Activated B cell treated with CpG ODN at 0.5 μM for 24 hours (primary cell): ENCODE measurements around the gene TMEFF2. TPM values are rescaled to one million over a fixed set of nuclear protein-coding genes. Genes with fewer than 3 reads are reported as not detected.

Source experiments
- ATAC-seq: fragments of 200-7000 bp; cut with Tn5 transposase; one replicate; pipeline ENCODE4 v1.10.0; 2021; ENCODE audit warnings: low read depth, mild to moderate bottlenecking, moderate library complexity
- CTCF ChIA-PET: fragments of 350-600 bp; sonication (Branson Sonifier 250); formaldehyde crosslinking; loops from one replicate; lab custom pipeline; 2021; ENCODE audit warnings: antibody characterized with exemption; lab: Charles Lee
- POLR2A ChIA-PET: fragments of 350-600 bp; sonication (Branson Sonifier 250); formaldehyde crosslinking; loops from one replicate; lab custom pipeline; 2021; ENCODE audit warnings: antibody characterized with exemption; lab: Charles Lee
- DNase-seq: peaks from one replicate; pipeline ENCODE4 v3.0.0; 2022
- H3K27ac Mint-ChIP-seq: one replicate; pipeline ENCODE4 v1.8.0; 2020; ENCODE audit warnings: mixed read lengths
- H3K27me3 Mint-ChIP-seq: one replicate; pipeline ENCODE4 v1.8.0; 2021; ENCODE audit warnings: mixed read lengths
- H3K36me3 Mint-ChIP-seq: one replicate; pipeline ENCODE4 v1.8.0; 2021; ENCODE audit warnings: low read depth, mixed read lengths
- H3K4me1 Mint-ChIP-seq: one replicate; pipeline ENCODE4 v1.8.0; 2021; ENCODE audit warnings: mixed read lengths
- H3K4me3 Mint-ChIP-seq: one replicate; pipeline ENCODE4 v1.8.0; 2020; ENCODE audit warnings: mild to moderate bottlenecking, mixed read lengths
- H3K9me3 Mint-ChIP-seq: one replicate; pipeline ENCODE4 v1.8.0; 2020; ENCODE audit warnings: mixed read lengths
- intact Hi-C: fragments of 100-400 bp; cut with micrococcal nuclease; formaldehyde crosslinking; loops from one replicate; pipeline ENCODE4 v1.15.1; 2024
- total RNA-seq: library from RNA; stranded (reverse); gene quantifications from 2 replicates; pipeline ENCODE4 v1.2.3, GENCODE V29; 2022
- TF ChIP-seq, protein P1 (sequence below): fragments of 200-600 bp; IDR thresholded peaks from one replicate; pipeline ENCODE4 v1.8.0; 2022; ENCODE audit warnings: antibody characterized with exemption, mild to moderate bottlenecking

The TMEFF2 gene
- total RNA-seq, 1 donor from 2014 or later, result not detected

DNA sequence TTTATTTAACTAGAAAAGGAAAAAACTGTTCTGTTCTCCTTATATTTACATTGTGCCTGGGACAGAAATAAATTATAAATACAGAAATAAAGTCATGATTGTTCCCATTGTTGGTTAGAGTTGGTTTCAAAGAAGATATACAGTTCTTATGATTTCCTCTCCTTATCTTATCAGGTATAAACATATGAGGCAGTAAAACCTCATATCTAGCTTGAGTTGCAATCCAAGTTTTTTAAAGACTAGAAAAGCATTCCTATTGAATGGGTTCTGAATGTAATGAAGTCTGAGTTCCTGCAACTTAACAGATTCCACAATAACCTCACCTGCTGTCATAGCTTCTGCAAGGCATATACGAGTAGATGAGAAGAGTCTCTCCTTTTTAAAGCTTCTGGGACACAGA is 233.2 kb downstream of the TMEFF2 start:
- H3K27me3 Mint-ChIP-seq, result no peaks in the 10 kb centered on the region
- ATAC-seq, result no peak
- TF ChIP-seq, protein P1, sequence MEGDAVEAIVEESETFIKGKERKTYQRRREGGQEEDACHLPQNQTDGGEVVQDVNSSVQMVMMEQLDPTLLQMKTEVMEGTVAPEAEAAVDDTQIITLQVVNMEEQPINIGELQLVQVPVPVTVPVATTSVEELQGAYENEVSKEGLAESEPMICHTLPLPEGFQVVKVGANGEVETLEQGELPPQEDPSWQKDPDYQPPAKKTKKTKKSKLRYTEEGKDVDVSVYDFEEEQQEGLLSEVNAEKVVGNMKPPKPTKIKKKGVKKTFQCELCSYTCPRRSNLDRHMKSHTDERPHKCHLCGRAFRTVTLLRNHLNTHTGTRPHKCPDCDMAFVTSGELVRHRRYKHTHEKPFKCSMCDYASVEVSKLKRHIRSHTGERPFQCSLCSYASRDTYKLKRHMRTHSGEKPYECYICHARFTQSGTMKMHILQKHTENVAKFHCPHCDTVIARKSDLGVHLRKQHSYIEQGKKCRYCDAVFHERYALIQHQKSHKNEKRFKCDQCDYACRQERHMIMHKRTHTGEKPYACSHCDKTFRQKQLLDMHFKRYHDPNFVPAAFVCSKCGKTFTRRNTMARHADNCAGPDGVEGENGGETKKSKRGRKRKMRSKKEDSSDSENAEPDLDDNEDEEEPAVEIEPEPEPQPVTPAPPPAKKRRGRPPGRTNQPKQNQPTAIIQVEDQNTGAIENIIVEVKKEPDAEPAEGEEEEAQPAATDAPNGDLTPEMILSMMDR, result no peak
- no peak overlapping the region for H3K4me3 Mint-ChIP-seq
- ChIA-PET CTCF (no interaction called here), POLR2A (no interaction called here)
- no peaks in the 10 kb centered on the region for H3K9me3 Mint-ChIP-seq
- DNase-seq, result no peak
- peaks cover 2% of the 10 kb centered on the region for H3K4me1 Mint-ChIP-seq
- intact Hi-C loops, result no loop called here
- no peaks in the 10 kb centered on the region for H3K36me3 Mint-ChIP-seq
- H3K27ac Mint-ChIP-seq, result no peak overlapping the region

- TF ChIP-seq, protein P1, result no peak
- intact Hi-C loops, result no loop called here
- DNase-seq (no peak), ATAC-seq (no peak)
- Mint-ChIP-seq H3K36me3 (no peaks in the 10 kb centered on the region), H3K27ac (no peak overlapping the region), H3K27me3 (no peaks in the 10 kb centered on the region), H3K4me1 (peaks cover 2% of the 10 kb centered on the region), H3K9me3 (no peaks in the 10 kb centered on the region), H3K4me3 (no peak overlapping the region)
- POLR2A ChIA-PET, result no interaction called here
- CTCF ChIA-PET, result no interaction called here
These were observed 235.5 kb downstream of the TMEFF2 start for GRCh38 chr2:191959209-191959608.

DNA sequence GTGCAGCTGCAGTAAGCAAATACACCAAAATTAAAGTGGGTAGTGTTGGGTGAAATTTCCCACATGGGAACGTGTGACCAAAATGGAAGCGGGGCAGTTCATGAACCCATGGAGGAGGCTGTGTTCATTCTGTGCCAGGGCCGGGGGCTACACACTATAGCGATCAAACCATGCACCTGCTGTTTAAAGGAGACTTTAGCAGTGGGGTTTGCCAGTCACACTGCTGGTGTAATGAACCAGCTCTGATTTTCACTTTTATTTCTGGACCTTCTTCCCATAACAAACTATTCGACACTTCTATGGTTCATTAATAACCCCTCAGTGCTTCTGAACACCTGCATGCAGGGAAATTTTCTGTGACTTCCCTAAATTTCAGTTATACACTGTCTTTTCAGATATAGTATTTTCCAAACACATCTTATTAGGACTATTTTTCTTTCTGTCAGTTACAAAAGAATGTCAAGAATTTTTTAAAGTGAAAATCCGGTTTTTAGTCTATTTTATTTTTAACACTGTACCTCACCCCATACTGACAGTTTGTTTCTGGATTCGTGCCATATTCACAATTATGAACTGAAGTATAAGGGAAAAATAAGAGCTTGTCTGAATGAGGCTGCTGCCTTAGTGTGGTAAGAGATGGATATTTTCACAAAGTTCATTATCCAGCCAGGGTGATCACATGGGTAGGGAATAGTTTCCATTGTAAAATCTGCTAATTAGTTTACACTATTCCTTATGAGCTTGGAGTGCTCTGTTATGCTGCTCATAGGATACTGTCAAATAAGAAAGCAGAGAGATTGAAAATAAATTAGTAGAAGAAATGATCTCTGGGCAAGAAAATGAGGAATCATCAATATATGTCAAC is 236.5 kb downstream of the TMEFF2 start:
- Mint-ChIP-seq H3K9me3 (no peaks in the 10 kb centered on the region), H3K4me1 (peaks cover 2% of the 10 kb centered on the region), H3K4me3 (no peak overlapping the region), H3K36me3 (no peaks in the 10 kb centered on the region), H3K27ac (no peak overlapping the region), H3K27me3 (no peaks in the 10 kb centered on the region)
- DNase-seq (no peak), ATAC-seq (no peak)
- intact Hi-C loops, result no loop called here
- TF ChIP-seq, protein P1, result no peak
- POLR2A ChIA-PET, result no interaction called here
- CTCF ChIA-PET, result no interaction called here

GRCh38 chr2:191954451-191954850 is 240.3 kb downstream of the TMEFF2 start:
- no peak overlapping the region for H3K27ac Mint-ChIP-seq
- no peaks in the 10 kb centered on the region for H3K27me3 Mint-ChIP-seq
- ChIA-PET CTCF (no interaction called here), POLR2A (no interaction called here)
- H3K36me3 Mint-ChIP-seq, result no peaks in the 10 kb centered on the region
- peaks cover 2% of the 10 kb centered on the region for H3K4me1 Mint-ChIP-seq
- DNase-seq (no peak), ATAC-seq (no peak)
- intact Hi-C loops, result no loop called here
- H3K4me3 Mint-ChIP-seq, result no peak overlapping the region
- TF ChIP-seq, protein P1, result no peak
- no peaks in the 10 kb centered on the region for H3K9me3 Mint-ChIP-seq

GRCh38 chr2:191952515-191953270 is 242.0 kb downstream of the TMEFF2 start:
- Mint-ChIP-seq H3K4me3 (no peak overlapping the region), H3K27ac (no peak overlapping the region), H3K36me3 (no peaks in the 10 kb centered on the region), H3K9me3 (no peaks in the 10 kb centered on the region), H3K27me3 (no peaks in the 10 kb centered on the region), H3K4me1 (no peaks in the 10 kb centered on the region)
- ChIA-PET CTCF (no interaction called here), POLR2A (no interaction called here)
- TF ChIP-seq, protein P1, result no peak
- intact Hi-C loops, result no loop called here
- no peak for ATAC-seq
- no peak for DNase-seq
